Trophoblast cell (in vitro differentiated cells and primary cell): ENCODE results near the gene GDI1.

ENCODE experiments used
- DNase-seq, 2 donors: peaks; one replicate each; pipeline ENCODE4 v3.0.0-alpha.2; 2016
- H2AFZ ChIP-seq: 2 replicates; pipeline ENCODE4 v1.6.1; 2013; ENCODE audit warnings: low read length, moderate library complexity, mild to moderate bottlenecking; ENCODE audit not compliant: insufficient read depth, poor library complexity
- H2AK5ac ChIP-seq: 2 replicates; pipeline ENCODE4 v1.6.1; 2013; ENCODE audit warnings: mild to moderate bottlenecking, low read length
- H2BK120ac ChIP-seq: 2 replicates; pipeline ENCODE4 v1.6.1; 2013; ENCODE audit warnings: low read length, mild to moderate bottlenecking, moderate library complexity; ENCODE audit not compliant: insufficient read depth, poor library complexity
- H2BK12ac ChIP-seq: 2 replicates; pipeline ENCODE4 v1.6.1; 2013; ENCODE audit warnings: mild to moderate bottlenecking, low read length, moderate library complexity
- H2BK5ac ChIP-seq: 2 replicates; pipeline ENCODE4 v1.6.1; 2013; ENCODE audit warnings: low read length, low read depth, moderate library complexity, mild to moderate bottlenecking; ENCODE audit not compliant: poor library complexity
- H3K14ac ChIP-seq: 2 replicates; pipeline ENCODE4 v1.6.1; 2013; ENCODE audit warnings: mild to moderate bottlenecking, low read length
- H3K18ac ChIP-seq: 2 replicates; pipeline ENCODE4 v1.6.1; 2013; ENCODE audit warnings: mild to moderate bottlenecking, low read length
- H3K23ac ChIP-seq: 2 replicates; pipeline ENCODE4 v1.6.1; 2013; ENCODE audit warnings: low read length
- H3K27ac ChIP-seq: 2 replicates; pipeline ENCODE4 v1.5.1; 2013; ENCODE audit warnings: low read depth, mild to moderate bottlenecking, inconsistent platforms, low read length, moderate library complexity
- H3K27me3 ChIP-seq: 2 replicates; pipeline ENCODE4 v1.6.1; 2013; ENCODE audit warnings: inconsistent platforms, mild to moderate bottlenecking, low read length, moderate library complexity; ENCODE audit not compliant: insufficient read depth
- H3K36me3 ChIP-seq, 2 experiments: 1 replicate in 1 of 2; 2 replicates in 1 of 2; pipeline ENCODE4 v1.6.1; 2013; ENCODE audit warnings: low read length in 2 of 2, mild to moderate bottlenecking in 2 of 2, moderate library complexity in 1 of 2; ENCODE audit not compliant: insufficient read depth in 2 of 2, control insufficient read depth in 1 of 2
- H3K4ac ChIP-seq: 2 replicates; pipeline ENCODE4 v1.6.1; 2013; ENCODE audit warnings: low read depth, mild to moderate bottlenecking, low read length, moderate library complexity
- H3K4me1 ChIP-seq, 2 experiments: 1 replicate in 1 of 2; 2 replicates in 1 of 2; pipeline ENCODE4 v1.6.1; 2013; ENCODE audit warnings: low read length in 2 of 2, mild to moderate bottlenecking in 2 of 2, moderate library complexity in 1 of 2; ENCODE audit not compliant: insufficient read depth in 2 of 2, control insufficient read depth in 1 of 2
- H3K4me2 ChIP-seq: 2 replicates; pipeline ENCODE4 v1.6.1; 2013; ENCODE audit warnings: inconsistent platforms, mild to moderate bottlenecking, low read length, moderate library complexity
- H3K4me3 ChIP-seq: 2 replicates; pipeline ENCODE4 v1.5.1; 2013; ENCODE audit warnings: mild to moderate bottlenecking, low read depth, low read length, inconsistent platforms
- H3K79me1 ChIP-seq: one replicate; pipeline ENCODE4 v1.6.1; 2013; ENCODE audit warnings: low read length
- H3K79me2 ChIP-seq: 2 replicates; pipeline ENCODE4 v1.6.1; 2013; ENCODE audit warnings: low read length, mild to moderate bottlenecking; ENCODE audit not compliant: control insufficient read depth, insufficient read depth, poor library complexity
- H3K9ac ChIP-seq: 2 replicates; pipeline ENCODE4 v1.6.1; 2013; ENCODE audit warnings: mild to moderate bottlenecking, low read length
- H3K9me3 ChIP-seq: 2 replicates; pipeline ENCODE4 v1.6.1; 2013; ENCODE audit warnings: low read depth, mild to moderate bottlenecking, control low read depth, inconsistent platforms, low read length; ENCODE audit not compliant: insufficient read depth
- H4K12ac ChIP-seq: 2 replicates; pipeline ENCODE4 v1.6.1; 2013; ENCODE audit warnings: low read depth, mild to moderate bottlenecking, low read length, moderate library complexity
- H4K8ac ChIP-seq: 2 replicates; pipeline ENCODE4 v1.6.1; 2013; ENCODE audit warnings: low read depth, mild to moderate bottlenecking, low read length, moderate library complexity
- H4K91ac ChIP-seq: one replicate; pipeline ENCODE4 v1.6.1; 2013; ENCODE audit warnings: low read depth, mild to moderate bottlenecking, low read length, moderate library complexity
- WGBS: extraction: QIAGEN DNeasy Blood & Tissue Kit; methylation state at CpG from one replicate; pipeline ENCODE4 v1.1.7; 2013; ENCODE audit warnings: missing lambda C conversion rate; ENCODE audit not compliant: insufficient read length, insufficient coverage; ENCODE audit errors: extremely low coverage; 5-methylcytosine and 5-hydroxymethylcytosine counted together

Gene GDI1

GRCh38 chrX:154449618-154450017 is 12.7 kb downstream of the GDI1 start:
- no CpG with 5 or more reads among the region's 18 CpGs for WGBS
- no peak overlapping the region for H3K18ac ChIP-seq
- H3K79me2 ChIP-seq, result peaks cover 3% of the 10 kb centered on the region
- peaks cover 3% of the 10 kb centered on the region for H3K79me1 ChIP-seq
- H2BK12ac ChIP-seq, result no peak overlapping the region
- H4K8ac ChIP-seq, result no peak overlapping the region
- H4K91ac ChIP-seq, result no peak overlapping the region
- peaks cover 48 to 65% of the 10 kb centered on the region in 2 experiments for H3K36me3 ChIP-seq
- H3K9me3 ChIP-seq, result no peaks in the 10 kb centered on the region
- DNase-seq, result no peak
- no peak overlapping the region for H2AFZ ChIP-seq
- peaks cover 4 to 9% of the 10 kb centered on the region in 2 experiments for H3K4me1 ChIP-seq
- H2BK5ac ChIP-seq, result no peak overlapping the region
- no peak overlapping the region for H3K4me3 ChIP-seq
- no peak overlapping the region for H3K27ac ChIP-seq
- H3K23ac ChIP-seq, result no peak overlapping the region
- H3K4me2 ChIP-seq, result no peak overlapping the region
- H4K12ac ChIP-seq, result no peak overlapping the region
- H2AK5ac ChIP-seq, result no peak overlapping the region
- no peak overlapping the region for H3K4ac ChIP-seq
- H3K9ac ChIP-seq, result no peak overlapping the region
- no peaks in the 10 kb centered on the region for H3K27me3 ChIP-seq
- H3K14ac ChIP-seq, result no peak overlapping the region
- H2BK120ac ChIP-seq, result no peak overlapping the region

- no peaks in the 10 kb centered on the region for H3K79me1 ChIP-seq
- H3K4me2 ChIP-seq, result no peak overlapping the region
- no peak overlapping the region for H3K18ac ChIP-seq
- H2AFZ ChIP-seq, result no peak overlapping the region
- no peak overlapping the region for H2BK12ac ChIP-seq
- no peak overlapping the region for H3K14ac ChIP-seq
- WGBS, result no CpG with 5 or more reads among the region's 17 CpGs
- no peak overlapping the region for H2BK120ac ChIP-seq
- no peak for DNase-seq
- H2BK5ac ChIP-seq, result no peak overlapping the region
- no peaks in the 10 kb centered on the region for H3K79me2 ChIP-seq
- no peak overlapping the region for H4K91ac ChIP-seq
- H3K9me3 ChIP-seq, result no peaks in the 10 kb centered on the region
- no peak overlapping the region for H3K23ac ChIP-seq
- H3K36me3 ChIP-seq, result peaks cover 48 to 65% of the 10 kb centered on the region in 2 experiments
- H4K12ac ChIP-seq, result no peak overlapping the region
- no peak overlapping the region for H3K4me3 ChIP-seq
- H3K4me1 ChIP-seq, result peaks cover 0 to 3% of the 10 kb centered on the region in 2 experiments
- H3K27ac ChIP-seq, result no peak overlapping the region
- no peak overlapping the region for H3K4ac ChIP-seq
- no peak overlapping the region for H4K8ac ChIP-seq
- no peaks in the 10 kb centered on the region for H3K27me3 ChIP-seq
- no peak overlapping the region for H2AK5ac ChIP-seq
- H3K9ac ChIP-seq, result no peak overlapping the region
Measured at GRCh38 chrX:154450312-154450711, 13.4 kb downstream of the GDI1 start.

- Histone ChIP-seq H3K79me1 (no peaks in the 10 kb centered on the region), H2BK120ac (no peak overlapping the region), H3K18ac (no peak overlapping the region), H3K27ac (no peak overlapping the region), H2AFZ (no peak overlapping the region), H2BK12ac (no peak overlapping the region), H3K4me3 (no peak overlapping the region), H3K4me2 (no peak overlapping the region), H4K91ac (no peak overlapping the region), H3K14ac (no peak overlapping the region), H2AK5ac (no peak overlapping the region), H3K9me3 (no peaks in the 10 kb centered on the region), H3K79me2 (no peaks in the 10 kb centered on the region), H3K4ac (no peak overlapping the region), H3K36me3 (peaks cover 29 to 42% of the 10 kb centered on the region in 2 experiments), H3K27me3 (no peaks in the 10 kb centered on the region), H4K12ac (no peak overlapping the region), H3K4me1 (no peaks in the 10 kb centered on the region), H3K23ac (no peak overlapping the region), H2BK5ac (no peak overlapping the region), H3K9ac (no peak overlapping the region), H4K8ac (no peak overlapping the region)
- DNase-seq, result no peak
- no CpG with 5 or more reads among the region's 9 CpGs for WGBS
Measured at GRCh38 chrX:154452823-154453222, 15.9 kb downstream of the GDI1 start.

GRCh38 chrX:154457491-154458115 is 20.6 kb downstream of the GDI1 start:
- peaks cover 10% of the 10 kb centered on the region for H3K79me2 ChIP-seq
- no peaks in the 10 kb centered on the region for H3K9me3 ChIP-seq
- H2BK120ac ChIP-seq, result no peak overlapping the region
- no peak overlapping the region for H3K4ac ChIP-seq
- peak overlapping the region; percentile 47 for H3K27ac ChIP-seq
- H2BK5ac ChIP-seq, result peak overlapping the region; percentile 46
- H3K36me3 ChIP-seq, result peaks cover 25 to 27% of the 10 kb centered on the region in 2 experiments
- DNase-seq, result peak; percentile 43 to 59
- peak overlapping the region; percentile 43 for H4K12ac ChIP-seq
- no peak overlapping the region for H2AK5ac ChIP-seq
- H2BK12ac ChIP-seq, result no peak overlapping the region
- no peaks in the 10 kb centered on the region for H3K27me3 ChIP-seq
- H3K79me1 ChIP-seq, result peaks cover 8% of the 10 kb centered on the region
- no peak overlapping the region for H3K9ac ChIP-seq
- H3K14ac ChIP-seq, result no peak overlapping the region
- H4K8ac ChIP-seq, result peak overlapping the region; percentile 34
- H3K18ac ChIP-seq, result no peak overlapping the region
- no peak overlapping the region for H3K23ac ChIP-seq
- peak overlapping the region; percentile 68 for H2AFZ ChIP-seq
- H3K4me2 ChIP-seq, result peak overlapping the region; percentile 54
- peaks cover 0 to 10% of the 10 kb centered on the region in 2 experiments for H3K4me1 ChIP-seq
- peak overlapping the region; percentile 92 for H3K4me3 ChIP-seq
- peak overlapping the region; percentile 76 for H4K91ac ChIP-seq
- WGBS, result no CpG with 5 or more reads among the region's 65 CpGs
